HEK293 (cell line): ENCODE measurements around the gene CHN2.

Source experiments
- GLI4 ChIP-seq: fragments of 450-650 bp; formaldehyde crosslinking; IDR thresholded peaks from 2 replicates; pipeline ENCODE4 v1.5.1; 2016; ENCODE audit warnings: missing biosample characterization, missing genetic modification characterization
- KLF10 ChIP-seq: fragments of 450-650 bp; IDR thresholded peaks from 2 replicates; pipeline ENCODE4 v1.5.1; 2018; ENCODE audit warnings: missing biosample characterization, mild to moderate bottlenecking, missing genetic modification characterization
- KLF7 ChIP-seq: fragments of 450-650 bp; formaldehyde crosslinking; IDR thresholded peaks from 2 replicates; pipeline ENCODE4 v1.5.1; 2016; ENCODE audit warnings: missing biosample characterization, missing genetic modification characterization, borderline replicate concordance
- YY2 ChIP-seq: fragments of 450-650 bp; formaldehyde crosslinking; IDR thresholded peaks from 2 replicates; pipeline ENCODE4 v1.5.1; 2016; ENCODE audit warnings: missing biosample characterization, missing genetic modification characterization
- ZBTB20 ChIP-seq: fragments of 450-650 bp; formaldehyde crosslinking; IDR thresholded peaks from 2 replicates; pipeline ENCODE4 v1.5.1; 2016; ENCODE audit warnings: missing biosample characterization, missing genetic modification characterization
- ZFHX2 ChIP-seq: fragments of 450-650 bp; formaldehyde crosslinking; conservative IDR thresholded peaks from 2 replicates; pipeline ENCODE4 v1.5.1; 2016; ENCODE audit warnings: missing biosample characterization, missing genetic modification characterization
- ZFP3 ChIP-seq: fragments of 450-650 bp; formaldehyde crosslinking; IDR thresholded peaks from 2 replicates; pipeline ENCODE4 v1.5.1; 2016; ENCODE audit warnings: low read depth, missing biosample characterization, missing genetic modification characterization
- ZFP37 ChIP-seq: fragments of 450-650 bp; formaldehyde crosslinking; IDR thresholded peaks from 2 replicates; pipeline ENCODE4 v1.5.1; 2016; ENCODE audit warnings: missing biosample characterization, missing genetic modification characterization
- ZNF292 ChIP-seq: fragments of 450-650 bp; formaldehyde crosslinking; IDR thresholded peaks from 2 replicates; pipeline ENCODE4 v1.5.1; 2016; ENCODE audit warnings: low read depth, missing biosample characterization, missing genetic modification characterization, borderline replicate concordance
- ZNF311 ChIP-seq: fragments of 450-650 bp; formaldehyde crosslinking; IDR thresholded peaks from 2 replicates; pipeline ENCODE4 v1.5.1; 2017; ENCODE audit warnings: missing biosample characterization, missing genetic modification characterization, borderline replicate concordance
- ZNF335 ChIP-seq: fragments of 450-650 bp; formaldehyde crosslinking; conservative IDR thresholded peaks from 2 replicates; pipeline ENCODE4 v1.5.1; 2016; ENCODE audit warnings: missing biosample characterization, missing genetic modification characterization
- ZNF37A ChIP-seq: fragments of 450-650 bp; IDR thresholded peaks from 2 replicates; pipeline ENCODE4 v1.5.1; 2018; ENCODE audit warnings: missing biosample characterization, missing genetic modification characterization
- ZNF48 ChIP-seq: fragments of 450-650 bp; formaldehyde crosslinking; IDR thresholded peaks from 2 replicates; pipeline ENCODE4 v1.5.1; 2016; ENCODE audit warnings: missing biosample characterization, missing genetic modification characterization
- ZNF510 ChIP-seq: fragments of 450-650 bp; formaldehyde crosslinking; IDR thresholded peaks from 2 replicates; pipeline ENCODE4 v1.5.1; 2018; ENCODE audit warnings: mild to moderate bottlenecking, missing genetic modification characterization, missing biosample characterization; ENCODE audit not compliant: insufficient replicate concordance
- ZNF530 ChIP-seq: fragments of 450-650 bp; formaldehyde crosslinking; IDR thresholded peaks from 2 replicates; pipeline ENCODE4 v1.5.1; 2016; ENCODE audit warnings: low read depth, missing biosample characterization, missing genetic modification characterization
- ZNF544 ChIP-seq: fragments of 450-650 bp; formaldehyde crosslinking; IDR thresholded peaks from 2 replicates; pipeline ENCODE4 v1.5.0; 2017; ENCODE audit warnings: missing biosample characterization, missing genetic modification characterization
- ZNF558 ChIP-seq: fragments of 450-650 bp; formaldehyde crosslinking; IDR thresholded peaks from 2 replicates; pipeline ENCODE4 v1.5.1; 2016; ENCODE audit warnings: missing biosample characterization, missing genetic modification characterization
- ZNF768 ChIP-seq: fragments of 450-650 bp; formaldehyde crosslinking; IDR thresholded peaks from 2 replicates; pipeline ENCODE4 v1.5.1; 2018; ENCODE audit warnings: missing biosample characterization, mild to moderate bottlenecking, missing genetic modification characterization
- ZNF777 ChIP-seq: fragments of 450-650 bp; formaldehyde crosslinking; IDR thresholded peaks from 2 replicates; pipeline ENCODE4 v1.5.1; 2017; ENCODE audit warnings: missing biosample characterization, missing genetic modification characterization, borderline replicate concordance
- TF ChIP-seq, protein P1 (sequence below): fragments of 450-650 bp; formaldehyde crosslinking; IDR thresholded peaks from 2 replicates; pipeline ENCODE4 v1.5.1; 2017; ENCODE audit warnings: missing biosample characterization, missing genetic modification characterization
- TF ChIP-seq, protein P2 (sequence below): fragments of 450-650 bp; formaldehyde crosslinking; IDR thresholded peaks from 2 replicates; pipeline ENCODE4 v1.5.1; 2016; ENCODE audit warnings: missing biosample characterization, missing genetic modification characterization
- TF ChIP-seq, protein P3 (sequence below): fragments of 450-650 bp; formaldehyde crosslinking; IDR thresholded peaks from 2 replicates; pipeline ENCODE4 v1.5.1; 2016; ENCODE audit warnings: missing biosample characterization, missing genetic modification characterization
- TF ChIP-seq, protein P4 (sequence below): fragments of 450-650 bp; formaldehyde crosslinking; IDR thresholded peaks from 2 replicates; pipeline ENCODE4 v1.5.1; 2016; ENCODE audit warnings: missing biosample characterization, missing genetic modification characterization
- TF ChIP-seq, protein P5 (sequence below): fragments of 450-650 bp; formaldehyde crosslinking; IDR thresholded peaks from 2 replicates; pipeline ENCODE4 v1.5.1; 2017; ENCODE audit warnings: missing biosample characterization, missing genetic modification characterization
- TF ChIP-seq, protein P6 (sequence below): fragments of 450-650 bp; formaldehyde crosslinking; IDR thresholded peaks from 2 replicates; pipeline ENCODE4 v1.5.1; 2016; ENCODE audit warnings: missing biosample characterization, missing genetic modification characterization

Gene CHN2

DNA sequence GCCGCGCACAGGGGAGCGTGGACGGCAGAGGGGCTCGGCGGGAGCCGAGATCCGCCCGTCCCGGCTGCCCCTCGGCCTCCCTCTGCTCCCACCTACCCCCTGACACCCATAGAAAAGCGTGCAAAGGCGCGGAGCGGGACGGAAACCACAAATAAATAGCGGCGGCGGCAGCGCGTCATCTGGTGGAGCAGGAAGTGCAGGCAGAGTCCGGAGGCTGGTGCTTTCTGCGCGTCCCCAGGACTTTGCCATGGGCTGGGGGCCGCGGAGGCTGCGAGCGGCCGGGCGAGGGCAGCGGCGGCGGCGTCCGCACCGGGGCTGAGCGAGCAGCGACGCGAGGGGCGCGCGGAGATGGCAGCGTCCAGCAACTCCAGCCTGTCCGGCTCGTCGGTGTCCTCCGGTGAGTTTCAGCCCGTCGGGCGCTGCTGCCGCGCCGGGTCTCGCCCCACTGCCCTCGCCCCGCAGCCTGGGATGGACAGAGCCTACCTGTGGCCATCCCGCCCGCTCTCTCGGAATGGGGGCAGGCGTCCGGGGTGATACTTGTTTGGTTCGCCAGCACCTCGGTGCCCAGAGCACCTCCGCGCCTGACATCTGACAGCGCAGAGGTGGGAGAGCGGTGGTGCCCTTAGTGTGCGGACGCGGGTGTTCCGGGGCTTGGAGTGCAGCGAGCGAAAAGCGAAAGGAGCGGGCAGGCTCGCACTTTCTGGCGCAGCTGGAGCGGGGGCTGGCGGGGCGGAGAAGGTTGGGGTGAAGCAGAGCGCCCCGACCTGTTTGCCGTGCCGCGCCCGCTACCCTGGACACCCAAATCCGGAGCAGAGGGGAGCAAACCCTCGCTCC is at the start of gene CHN2 (continued):
- TF ChIP-seq, protein P1, sequence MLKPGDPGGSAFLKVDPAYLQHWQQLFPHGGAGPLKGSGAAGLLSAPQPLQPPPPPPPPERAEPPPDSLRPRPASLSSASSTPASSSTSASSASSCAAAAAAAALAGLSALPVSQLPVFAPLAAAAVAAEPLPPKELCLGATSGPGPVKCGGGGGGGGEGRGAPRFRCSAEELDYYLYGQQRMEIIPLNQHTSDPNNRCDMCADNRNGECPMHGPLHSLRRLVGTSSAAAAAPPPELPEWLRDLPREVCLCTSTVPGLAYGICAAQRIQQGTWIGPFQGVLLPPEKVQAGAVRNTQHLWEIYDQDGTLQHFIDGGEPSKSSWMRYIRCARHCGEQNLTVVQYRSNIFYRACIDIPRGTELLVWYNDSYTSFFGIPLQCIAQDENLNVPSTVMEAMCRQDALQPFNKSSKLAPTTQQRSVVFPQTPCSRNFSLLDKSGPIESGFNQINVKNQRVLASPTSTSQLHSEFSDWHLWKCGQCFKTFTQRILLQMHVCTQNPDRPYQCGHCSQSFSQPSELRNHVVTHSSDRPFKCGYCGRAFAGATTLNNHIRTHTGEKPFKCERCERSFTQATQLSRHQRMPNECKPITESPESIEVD (tag by site-specific recombination), result no peak
- TF ChIP-seq ZNF292 (tag by site-specific recombination), result no peak
- no peak for TF ChIP-seq YY2 (tag by site-specific recombination)
- TF ChIP-seq ZNF558 (tag by site-specific recombination), result no peak
- no peak for TF ChIP-seq ZFP3 (tag by site-specific recombination)
- peak; percentile 71; the same call in 1 of the 2 replicates for TF ChIP-seq ZBTB20 (tag by site-specific recombination)
- no peak for TF ChIP-seq ZNF530 (tag by site-specific recombination)
- TF ChIP-seq, protein P2, sequence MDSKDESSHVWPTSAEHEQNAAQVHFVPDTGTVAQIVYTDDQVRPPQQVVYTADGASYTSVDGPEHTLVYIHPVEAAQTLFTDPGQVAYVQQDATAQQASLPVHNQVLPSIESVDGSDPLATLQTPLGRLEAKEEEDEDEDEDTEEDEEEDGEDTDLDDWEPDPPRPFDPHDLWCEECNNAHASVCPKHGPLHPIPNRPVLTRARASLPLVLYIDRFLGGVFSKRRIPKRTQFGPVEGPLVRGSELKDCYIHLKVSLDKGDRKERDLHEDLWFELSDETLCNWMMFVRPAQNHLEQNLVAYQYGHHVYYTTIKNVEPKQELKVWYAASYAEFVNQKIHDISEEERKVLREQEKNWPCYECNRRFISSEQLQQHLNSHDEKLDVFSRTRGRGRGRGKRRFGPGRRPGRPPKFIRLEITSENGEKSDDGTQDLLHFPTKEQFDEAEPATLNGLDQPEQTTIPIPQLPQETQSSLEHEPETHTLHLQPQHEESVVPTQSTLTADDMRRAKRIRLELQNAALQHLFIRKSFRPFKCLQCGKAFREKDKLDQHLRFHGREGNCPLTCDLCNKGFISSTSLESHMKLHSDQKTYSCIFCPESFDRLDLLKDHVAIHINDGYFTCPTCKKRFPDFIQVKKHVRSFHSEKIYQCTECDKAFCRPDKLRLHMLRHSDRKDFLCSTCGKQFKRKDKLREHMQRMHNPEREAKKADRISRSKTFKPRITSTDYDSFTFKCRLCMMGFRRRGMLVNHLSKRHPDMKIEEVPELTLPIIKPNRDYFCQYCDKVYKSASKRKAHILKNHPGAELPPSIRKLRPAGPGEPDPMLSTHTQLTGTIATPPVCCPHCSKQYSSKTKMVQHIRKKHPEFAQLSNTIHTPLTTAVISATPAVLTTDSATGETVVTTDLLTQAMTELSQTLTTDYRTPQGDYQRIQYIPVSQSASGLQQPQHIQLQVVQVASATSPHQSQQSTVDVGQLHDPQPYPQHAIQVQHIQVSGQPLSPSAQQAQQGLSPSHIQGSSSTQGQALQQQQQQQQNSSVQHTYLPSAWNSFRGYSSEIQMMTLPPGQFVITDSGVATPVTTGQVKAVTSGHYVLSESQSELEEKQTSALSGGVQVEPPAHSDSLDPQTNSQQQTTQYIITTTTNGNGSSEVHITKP (tag by site-specific recombination), result no peak
- TF ChIP-seq ZFP37 (tag by site-specific recombination), result no peak
- TF ChIP-seq KLF10 (tag by site-specific recombination), result no peak
- TF ChIP-seq ZNF335 (tag by site-specific recombination), result peak; percentile 54; the same call in 1 of the 2 replicates
- no peak for TF ChIP-seq GLI4
- peak; percentile 32; the same call in 1 of the 2 replicates for TF ChIP-seq ZFHX2 (tag by site-specific recombination)
- TF ChIP-seq, protein P3, sequence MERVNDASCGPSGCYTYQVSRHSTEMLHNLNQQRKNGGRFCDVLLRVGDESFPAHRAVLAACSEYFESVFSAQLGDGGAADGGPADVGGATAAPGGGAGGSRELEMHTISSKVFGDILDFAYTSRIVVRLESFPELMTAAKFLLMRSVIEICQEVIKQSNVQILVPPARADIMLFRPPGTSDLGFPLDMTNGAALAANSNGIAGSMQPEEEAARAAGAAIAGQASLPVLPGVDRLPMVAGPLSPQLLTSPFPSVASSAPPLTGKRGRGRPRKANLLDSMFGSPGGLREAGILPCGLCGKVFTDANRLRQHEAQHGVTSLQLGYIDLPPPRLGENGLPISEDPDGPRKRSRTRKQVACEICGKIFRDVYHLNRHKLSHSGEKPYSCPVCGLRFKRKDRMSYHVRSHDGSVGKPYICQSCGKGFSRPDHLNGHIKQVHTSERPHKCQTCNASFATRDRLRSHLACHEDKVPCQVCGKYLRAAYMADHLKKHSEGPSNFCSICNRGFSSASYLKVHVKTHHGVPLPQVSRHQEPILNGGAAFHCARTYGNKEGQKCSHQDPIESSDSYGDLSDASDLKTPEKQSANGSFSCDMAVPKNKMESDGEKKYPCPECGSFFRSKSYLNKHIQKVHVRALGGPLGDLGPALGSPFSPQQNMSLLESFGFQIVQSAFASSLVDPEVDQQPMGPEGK, result peak; percentile 29
- TF ChIP-seq, protein P4, sequence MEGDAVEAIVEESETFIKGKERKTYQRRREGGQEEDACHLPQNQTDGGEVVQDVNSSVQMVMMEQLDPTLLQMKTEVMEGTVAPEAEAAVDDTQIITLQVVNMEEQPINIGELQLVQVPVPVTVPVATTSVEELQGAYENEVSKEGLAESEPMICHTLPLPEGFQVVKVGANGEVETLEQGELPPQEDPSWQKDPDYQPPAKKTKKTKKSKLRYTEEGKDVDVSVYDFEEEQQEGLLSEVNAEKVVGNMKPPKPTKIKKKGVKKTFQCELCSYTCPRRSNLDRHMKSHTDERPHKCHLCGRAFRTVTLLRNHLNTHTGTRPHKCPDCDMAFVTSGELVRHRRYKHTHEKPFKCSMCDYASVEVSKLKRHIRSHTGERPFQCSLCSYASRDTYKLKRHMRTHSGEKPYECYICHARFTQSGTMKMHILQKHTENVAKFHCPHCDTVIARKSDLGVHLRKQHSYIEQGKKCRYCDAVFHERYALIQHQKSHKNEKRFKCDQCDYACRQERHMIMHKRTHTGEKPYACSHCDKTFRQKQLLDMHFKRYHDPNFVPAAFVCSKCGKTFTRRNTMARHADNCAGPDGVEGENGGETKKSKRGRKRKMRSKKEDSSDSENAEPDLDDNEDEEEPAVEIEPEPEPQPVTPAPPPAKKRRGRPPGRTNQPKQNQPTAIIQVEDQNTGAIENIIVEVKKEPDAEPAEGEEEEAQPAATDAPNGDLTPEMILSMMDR (tag by site-specific recombination), result peak; percentile 36; the same call in 1 of the 2 replicates
- peak; percentile 82 for TF ChIP-seq ZNF777 (tag by site-specific recombination)
- TF ChIP-seq, protein P5, sequence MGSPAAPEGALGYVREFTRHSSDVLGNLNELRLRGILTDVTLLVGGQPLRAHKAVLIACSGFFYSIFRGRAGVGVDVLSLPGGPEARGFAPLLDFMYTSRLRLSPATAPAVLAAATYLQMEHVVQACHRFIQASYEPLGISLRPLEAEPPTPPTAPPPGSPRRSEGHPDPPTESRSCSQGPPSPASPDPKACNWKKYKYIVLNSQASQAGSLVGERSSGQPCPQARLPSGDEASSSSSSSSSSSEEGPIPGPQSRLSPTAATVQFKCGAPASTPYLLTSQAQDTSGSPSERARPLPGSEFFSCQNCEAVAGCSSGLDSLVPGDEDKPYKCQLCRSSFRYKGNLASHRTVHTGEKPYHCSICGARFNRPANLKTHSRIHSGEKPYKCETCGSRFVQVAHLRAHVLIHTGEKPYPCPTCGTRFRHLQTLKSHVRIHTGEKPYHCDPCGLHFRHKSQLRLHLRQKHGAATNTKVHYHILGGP (tag by site-specific recombination), result no peak
- TF ChIP-seq ZNF544, result no peak
- TF ChIP-seq ZNF311 (tag by site-specific recombination), result no peak
- TF ChIP-seq KLF7, result no peak
- TF ChIP-seq ZNF37A, result no peak
- TF ChIP-seq ZNF768, result no peak
- TF ChIP-seq ZNF48 (tag by site-specific recombination), result no peak
- no peak for TF ChIP-seq ZNF510 (tag by site-specific recombination)
- TF ChIP-seq, protein P6, sequence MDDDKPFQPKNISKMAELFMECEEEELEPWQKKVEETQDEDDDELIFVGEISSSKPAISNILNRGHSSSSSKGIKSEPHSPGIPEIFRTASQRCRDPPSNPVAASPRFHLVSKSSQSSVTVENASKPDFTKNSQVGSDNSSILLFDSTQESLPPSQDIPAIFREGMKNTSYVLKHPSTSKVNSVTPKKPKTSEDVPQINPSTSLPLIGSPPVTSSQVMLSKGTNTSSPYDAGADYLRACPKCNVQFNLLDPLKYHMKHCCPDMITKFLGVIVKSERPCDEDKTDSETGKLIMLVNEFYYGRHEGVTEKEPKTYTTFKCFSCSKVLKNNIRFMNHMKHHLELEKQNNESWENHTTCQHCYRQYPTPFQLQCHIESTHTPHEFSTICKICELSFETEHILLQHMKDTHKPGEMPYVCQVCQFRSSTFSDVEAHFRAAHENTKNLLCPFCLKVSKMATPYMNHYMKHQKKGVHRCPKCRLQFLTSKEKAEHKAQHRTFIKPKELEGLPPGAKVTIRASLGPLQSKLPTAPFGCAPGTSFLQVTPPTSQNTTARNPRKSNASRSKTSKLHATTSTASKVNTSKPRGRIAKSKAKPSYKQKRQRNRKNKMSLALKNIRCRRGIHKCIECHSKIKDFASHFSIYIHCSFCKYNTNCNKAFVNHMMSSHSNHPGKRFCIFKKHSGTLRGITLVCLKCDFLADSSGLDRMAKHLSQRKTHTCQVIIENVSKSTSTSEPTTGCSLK (tag by site-specific recombination), result no peak
